NT2/D1 (cell line): ENCODE results near the gene FNDC3B.

Experiments
- DNase-seq: peaks from one replicate; pipeline ENCODE4 v3.0.0-alpha.2; 2011; ENCODE audit warnings: low read depth, low spot score
- H3K27me3 ChIP-seq: 2 replicates; pipeline ENCODE4 v1.6.0; 2011; ENCODE audit warnings: mild to moderate bottlenecking; ENCODE audit not compliant: insufficient read length, insufficient read depth
- H3K36me3 ChIP-seq: 2 replicates; pipeline ENCODE4 v1.6.1; 2011; ENCODE audit warnings: mild to moderate bottlenecking, low read length, mixed read lengths; ENCODE audit not compliant: insufficient read depth, insufficient read length
- H3K4me1 ChIP-seq: 2 replicates; pipeline ENCODE4 v1.5.1; 2011; ENCODE audit not compliant: insufficient read depth, insufficient read length
- H3K4me3 ChIP-seq: 2 replicates; pipeline ENCODE4 v1.5.1; 2011; ENCODE audit warnings: low read depth; ENCODE audit not compliant: insufficient read length
- H3K9ac ChIP-seq: 2 replicates; pipeline ENCODE4 v1.6.0; 2011; ENCODE audit warnings: low read depth; ENCODE audit not compliant: insufficient read length
- H3K9me3 ChIP-seq: 2 replicates; pipeline ENCODE4 v1.5.1; 2011; ENCODE audit warnings: mild to moderate bottlenecking, low read length; ENCODE audit not compliant: insufficient read depth
- SUZ12 ChIP-seq: IDR thresholded peaks from 2 replicates; pipeline ENCODE4 v1.6.1; 2011; ENCODE audit not compliant: insufficient read length, insufficient read depth; ENCODE audit errors: extremely low read depth
- YY1 ChIP-seq: IDR thresholded peaks from 2 replicates; pipeline ENCODE4 v1.6.1; 2011; ENCODE audit not compliant: insufficient read length, insufficient read depth
- ZNF274 ChIP-seq: IDR thresholded peaks from 2 replicates; pipeline ENCODE4 v1.6.1; 2011; ENCODE audit warnings: mild to moderate bottlenecking, low read depth, low read length

Gene FNDC3B

GRCh38 chr3:172170073-172170709, 130.8 kb downstream of the FNDC3B start:
- Histone ChIP-seq H3K4me1 (peaks cover 2% of the 10 kb centered on the region), H3K4me3 (no peak overlapping the region), H3K9ac (no peak overlapping the region), H3K9me3 (no peaks in the 10 kb centered on the region), H3K27me3 (no peaks in the 10 kb centered on the region), H3K36me3 (peaks cover 4% of the 10 kb centered on the region)
- DNase-seq, result no peak
- TF ChIP-seq SUZ12, result no peak
- no peak for TF ChIP-seq ZNF274
- no peak for TF ChIP-seq YY1

- Histone ChIP-seq H3K9ac (no peak overlapping the region), H3K4me3 (no peak overlapping the region), H3K4me1 (peaks cover 2% of the 10 kb centered on the region), H3K27me3 (no peaks in the 10 kb centered on the region), H3K36me3 (peaks cover 4% of the 10 kb centered on the region), H3K9me3 (no peaks in the 10 kb centered on the region)
- DNase-seq, result no peak
- TF ChIP-seq YY1, result no peak
- TF ChIP-seq ZNF274, result no peak
- TF ChIP-seq SUZ12, result no peak
Observed at GRCh38 chr3:172170841-172171240, 131.5 kb downstream of the FNDC3B start.

DNA sequence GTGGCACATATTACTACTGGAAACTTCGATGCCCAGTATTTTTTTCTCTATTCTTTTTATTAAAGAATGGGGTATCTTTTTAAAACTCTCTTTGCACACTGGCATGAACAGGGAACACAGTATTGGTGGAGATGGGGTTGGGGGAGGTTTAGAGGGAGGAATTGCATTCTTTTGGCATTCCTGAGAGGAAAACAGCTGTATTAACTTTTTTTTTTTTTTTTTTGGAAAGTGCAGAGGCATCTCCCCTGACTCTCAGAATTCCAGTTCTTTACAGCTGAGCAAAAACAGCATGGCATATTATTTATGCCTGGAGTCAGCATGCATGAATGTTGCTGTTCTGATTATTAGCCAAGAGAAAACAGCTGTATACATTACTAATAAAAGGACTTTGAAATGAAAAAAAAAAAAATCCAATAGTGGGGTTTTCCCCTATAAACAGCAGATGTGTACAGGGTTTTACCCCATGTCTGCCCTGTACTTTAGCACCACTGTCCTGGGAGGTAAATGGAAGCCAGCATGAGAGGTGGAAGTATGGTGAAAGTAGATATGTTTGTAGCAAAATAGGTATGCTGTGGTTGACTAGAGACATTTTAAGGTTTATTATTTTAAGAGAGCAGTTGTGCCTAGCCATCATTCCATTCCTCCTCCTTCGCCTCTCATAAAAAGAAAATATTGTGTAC, 132.2 kb downstream of the FNDC3B start:
- peaks cover 2% of the 10 kb centered on the region for H3K4me1 ChIP-seq
- peaks cover 4% of the 10 kb centered on the region for H3K36me3 ChIP-seq
- H3K4me3 ChIP-seq, result no peak overlapping the region
- no peak for TF ChIP-seq ZNF274
- no peaks in the 10 kb centered on the region for H3K27me3 ChIP-seq
- no peak overlapping the region for H3K9ac ChIP-seq
- no peaks in the 10 kb centered on the region for H3K9me3 ChIP-seq
- no peak for DNase-seq

GRCh38 chr3:172173316-172174254, 134.2 kb downstream of the FNDC3B start:
- Histone ChIP-seq H3K4me1 (peaks cover 2% of the 10 kb centered on the region), H3K36me3 (peaks cover 13% of the 10 kb centered on the region), H3K27me3 (no peaks in the 10 kb centered on the region), H3K4me3 (no peak overlapping the region), H3K9me3 (no peaks in the 10 kb centered on the region), H3K9ac (no peak overlapping the region)
- no peak for TF ChIP-seq ZNF274
- TF ChIP-seq SUZ12, result no peak
- no peak for TF ChIP-seq YY1
- no peak for DNase-seq

GRCh38 chr3:172174513-172175253, 135.3 kb downstream of the FNDC3B start:
- Histone ChIP-seq H3K9ac (no peak overlapping the region), H3K4me3 (no peak overlapping the region), H3K27me3 (no peaks in the 10 kb centered on the region), H3K9me3 (no peaks in the 10 kb centered on the region), H3K36me3 (peaks cover 13% of the 10 kb centered on the region), H3K4me1 (peaks cover 4% of the 10 kb centered on the region)
- DNase-seq, result no peak
- TF ChIP-seq SUZ12 (no peak), ZNF274 (no peak), YY1 (no peak)

DNA sequence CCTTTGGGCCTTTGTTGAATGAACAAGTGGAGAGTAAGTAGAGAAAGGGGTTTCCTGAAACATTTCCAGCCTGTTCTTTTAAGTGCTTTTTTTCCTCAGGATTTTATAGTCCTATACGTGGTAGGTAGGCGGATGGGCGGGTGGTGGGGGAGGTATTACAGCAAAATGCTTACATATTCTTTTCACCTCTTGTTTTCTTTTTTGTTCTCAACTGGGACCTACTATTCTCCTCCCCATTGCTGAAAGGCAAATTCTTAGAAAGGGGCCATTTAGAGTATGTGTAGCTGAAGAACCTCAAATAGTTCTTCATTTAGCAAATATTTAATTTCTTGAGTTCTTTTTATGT, 135.8 kb downstream of the FNDC3B start:
- H3K4me3 ChIP-seq, result no peak overlapping the region
- no peaks in the 10 kb centered on the region for H3K9me3 ChIP-seq
- no peaks in the 10 kb centered on the region for H3K27me3 ChIP-seq
- no peak for DNase-seq
- no peak overlapping the region for H3K9ac ChIP-seq
- peaks cover 4% of the 10 kb centered on the region for H3K4me1 ChIP-seq
- H3K36me3 ChIP-seq, result peaks cover 11% of the 10 kb centered on the region
- TF ChIP-seq YY1, result no peak
- no peak for TF ChIP-seq ZNF274
- no peak for TF ChIP-seq SUZ12
